ENCODE data around the gene AOPEP.

- TF ChIP-seq CTCF (IDR thresholded peaks at IDR 0.05; ENCODE audit: extremely low read depth in 1 of 2, insufficient read depth in 1 of 2, low read depth in 1 of 2, low read length in 2 of 2) (no peak), FOS (IDR thresholded peaks at IDR 0.05; ENCODE audit: borderline replicate concordance, insufficient read depth, low read length) (no peak), POLR2A (IDR thresholded peaks at IDR 0.05; ENCODE audit: low read depth, low read length) (no peak), MYC (IDR thresholded peaks at IDR 0.05; ENCODE audit: low read depth, low read length) (no peak), EZH2 (IDR thresholded peaks at IDR 0.05; ENCODE audit: borderline replicate concordance, low read depth, low read length, severe bottlenecking) (no peak), POLR2AphosphoS5 (IDR thresholded peaks at IDR 0.05; ENCODE audit: insufficient read depth, low read depth, low read length) (no peak), MAX (IDR thresholded peaks at IDR 0.05; ENCODE audit: insufficient read depth, insufficient read length) (no peak), JUN (IDR thresholded peaks at IDR 0.05; ENCODE audit: borderline replicate concordance, insufficient read depth, insufficient read length, low read depth) (no peak), GATA2 (IDR thresholded peaks at IDR 0.05; ENCODE audit: insufficient read depth, insufficient read length, low read depth, low read length) (no peak)
These were observed 47.2 kb downstream of the AOPEP start for GRCh38 chr9:94773655-94774054.

All from endothelial cell of umbilical vein (primary cell).